Neutrophil (primary cell): ENCODE data around the gene RTN4RL1.

ENCODE experiments used
- H3K27ac ChIP-seq: fragments of 200-600 bp; sonication (generic); 2 replicates; pipeline ENCODE4 v1.5.1; 2016; ENCODE audit warnings: mild to moderate bottlenecking, moderate library complexity
- H3K27me3 ChIP-seq: fragments of 200-600 bp; sonication (generic); 2 replicates; pipeline ENCODE4 v1.6.0; 2016; ENCODE audit warnings: mild to moderate bottlenecking
- H3K36me3 ChIP-seq: fragments of 200-600 bp; sonication (generic); 2 replicates; pipeline ENCODE4 v1.5.1; 2017
- H3K4me1 ChIP-seq, 2 experiments: fragments of 200-600 bp in 1 of 2; sonication (generic) in 1 of 2; 1 replicate in 1 of 2; 2 replicates in 1 of 2; pipeline versions ENCODE4 v1.5.1 to v1.6.1; 2013 to 2016; ENCODE audit warnings: low read depth in 1 of 2, low read length in 1 of 2, mild to moderate bottlenecking in 1 of 2, moderate library complexity in 1 of 2; ENCODE audit not compliant: control insufficient read depth in 1 of 2, insufficient read depth in 1 of 2
- H3K4me3 ChIP-seq, 2 experiments: fragments of 200-600 bp in 1 of 2; sonication (generic) in 1 of 2; 1 replicate in 1 of 2; 2 replicates in 1 of 2; pipeline ENCODE4 v1.5.1; 2013 to 2016; ENCODE audit warnings: low read depth in 1 of 2, low read length in 1 of 2, mild to moderate bottlenecking in 1 of 2, moderate library complexity in 1 of 2
- H3K9me3 ChIP-seq: fragments of 200-600 bp; sonication (generic); 2 replicates; pipeline ENCODE4 v1.5.1; 2016
- TF ChIP-seq, protein P1 (sequence below): fragments of 200-600 bp; sonication (generic); IDR thresholded peaks from 2 replicates; pipeline ENCODE4 v1.5.1; 2016; ENCODE audit warnings: antibody characterized with exemption

RTN4RL1 gene

GRCh38 chr17:2054512-2055291 lies 29.6 kb upstream of the RTN4RL1 start, which contains the start of gene HIC1:
Gene HIC1 (plus strand): TSS chr17:2055103. CDS start chr17:2056691, 1,588 bp downstream.
- Histone ChIP-seq H3K9me3 (no peaks in the 10 kb centered on the region), H3K4me3 (peak within 1 kb of the TSS; percentile 47 to 63), H3K27ac (peak within 1 kb of the TSS; percentile 29), H3K36me3 (no peaks in the 10 kb centered on the region), H3K4me1 (peaks cover 52 to 80% of the 10 kb centered on the region in 2 experiments), H3K27me3 (peaks cover 84% of the 10 kb centered on the region)
- TF ChIP-seq, protein P1, sequence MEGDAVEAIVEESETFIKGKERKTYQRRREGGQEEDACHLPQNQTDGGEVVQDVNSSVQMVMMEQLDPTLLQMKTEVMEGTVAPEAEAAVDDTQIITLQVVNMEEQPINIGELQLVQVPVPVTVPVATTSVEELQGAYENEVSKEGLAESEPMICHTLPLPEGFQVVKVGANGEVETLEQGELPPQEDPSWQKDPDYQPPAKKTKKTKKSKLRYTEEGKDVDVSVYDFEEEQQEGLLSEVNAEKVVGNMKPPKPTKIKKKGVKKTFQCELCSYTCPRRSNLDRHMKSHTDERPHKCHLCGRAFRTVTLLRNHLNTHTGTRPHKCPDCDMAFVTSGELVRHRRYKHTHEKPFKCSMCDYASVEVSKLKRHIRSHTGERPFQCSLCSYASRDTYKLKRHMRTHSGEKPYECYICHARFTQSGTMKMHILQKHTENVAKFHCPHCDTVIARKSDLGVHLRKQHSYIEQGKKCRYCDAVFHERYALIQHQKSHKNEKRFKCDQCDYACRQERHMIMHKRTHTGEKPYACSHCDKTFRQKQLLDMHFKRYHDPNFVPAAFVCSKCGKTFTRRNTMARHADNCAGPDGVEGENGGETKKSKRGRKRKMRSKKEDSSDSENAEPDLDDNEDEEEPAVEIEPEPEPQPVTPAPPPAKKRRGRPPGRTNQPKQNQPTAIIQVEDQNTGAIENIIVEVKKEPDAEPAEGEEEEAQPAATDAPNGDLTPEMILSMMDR: peak; percentile 95

DNA sequence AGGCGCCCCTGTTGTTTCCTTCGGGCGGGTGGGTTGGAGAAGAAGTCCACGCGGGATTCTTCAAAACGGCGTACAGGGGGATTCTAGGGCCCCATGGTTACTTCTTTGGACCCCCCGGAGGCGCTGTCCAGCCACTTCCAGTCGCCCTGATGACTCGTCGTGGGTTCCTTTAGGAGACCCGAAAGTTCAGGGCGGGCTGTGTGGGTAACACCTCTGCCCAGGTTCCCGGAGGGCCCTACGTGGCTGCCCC lies 29.1 kb upstream of the RTN4RL1 start:
- Histone ChIP-seq H3K27ac (no peak overlapping the region), H3K36me3 (no peaks in the 10 kb centered on the region), H3K9me3 (no peaks in the 10 kb centered on the region), H3K4me3 (peak overlapping the region in 1 of 2 experiments; percentile 38), H3K27me3 (peaks cover 89% of the 10 kb centered on the region), H3K4me1 (peaks cover 52 to 80% of the 10 kb centered on the region in 2 experiments)
- TF ChIP-seq, protein P1: no peak

DNA sequence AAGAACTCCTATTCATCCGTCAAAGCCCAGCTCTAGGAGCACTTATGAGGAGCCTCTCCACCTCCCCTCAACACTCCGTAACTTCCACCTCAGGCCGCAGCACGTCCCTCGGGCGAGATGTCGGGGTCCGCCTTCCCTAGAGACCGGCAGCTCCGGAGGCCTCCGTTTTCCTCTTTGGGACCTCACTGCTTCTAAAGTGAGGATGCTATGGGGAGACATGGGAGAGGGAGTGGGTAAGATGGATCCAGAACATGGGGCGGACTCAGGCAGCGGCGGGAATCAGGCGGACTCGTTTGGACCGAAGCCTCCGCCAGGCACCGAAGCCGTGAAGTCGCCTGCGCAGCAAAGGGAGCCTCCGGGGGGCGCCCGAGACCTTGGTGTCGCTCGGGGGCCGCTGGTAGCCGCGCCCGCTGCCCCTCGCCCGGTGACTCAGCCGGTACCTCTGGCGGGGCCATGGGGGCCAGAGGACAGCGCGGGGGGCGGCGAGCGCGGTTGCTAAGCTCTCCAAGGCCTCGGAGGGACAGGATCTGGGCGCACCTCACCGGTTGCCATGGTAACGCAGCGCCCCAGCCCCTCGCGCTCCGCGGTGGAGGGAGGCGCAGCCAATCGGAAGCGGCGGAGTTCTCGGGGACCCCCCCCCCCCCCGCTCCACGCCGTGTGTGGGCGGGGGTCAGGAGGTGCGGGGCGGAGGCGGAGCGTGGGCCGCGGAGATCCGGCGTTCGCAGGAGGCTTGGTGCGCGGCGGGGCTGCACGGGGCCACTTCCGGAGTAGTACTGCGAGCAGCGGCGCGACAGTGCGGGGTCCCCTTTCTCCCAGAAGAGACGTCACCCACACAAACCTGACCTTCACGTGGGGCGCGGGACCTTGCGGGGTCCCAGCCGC lies 28.5 kb upstream of the RTN4RL1 start:
- TF ChIP-seq, protein P1: no peak
- H3K27me3 ChIP-seq: peaks cover 94% of the 10 kb centered on the region
- peak overlapping the region in 1 of 2 experiments; percentile 38 for H3K4me3 ChIP-seq
- no peaks in the 10 kb centered on the region for H3K36me3 ChIP-seq
- H3K9me3 ChIP-seq: no peaks in the 10 kb centered on the region
- H3K27ac ChIP-seq: no peak overlapping the region
- peaks cover 54 to 80% of the 10 kb centered on the region in 2 experiments for H3K4me1 ChIP-seq

GRCh38 chr17:2051933-2052559 lies 26.9 kb upstream of the RTN4RL1 start:
- peaks cover 93% of the 10 kb centered on the region for H3K27me3 ChIP-seq
- TF ChIP-seq, protein P1: no peak
- H3K9me3 ChIP-seq: no peaks in the 10 kb centered on the region
- H3K4me1 ChIP-seq: peaks cover 40 to 65% of the 10 kb centered on the region in 2 experiments
- H3K27ac ChIP-seq: peak overlapping the region; percentile 8
- H3K4me3 ChIP-seq: no peak overlapping the region
- H3K36me3 ChIP-seq: no peaks in the 10 kb centered on the region

DNA sequence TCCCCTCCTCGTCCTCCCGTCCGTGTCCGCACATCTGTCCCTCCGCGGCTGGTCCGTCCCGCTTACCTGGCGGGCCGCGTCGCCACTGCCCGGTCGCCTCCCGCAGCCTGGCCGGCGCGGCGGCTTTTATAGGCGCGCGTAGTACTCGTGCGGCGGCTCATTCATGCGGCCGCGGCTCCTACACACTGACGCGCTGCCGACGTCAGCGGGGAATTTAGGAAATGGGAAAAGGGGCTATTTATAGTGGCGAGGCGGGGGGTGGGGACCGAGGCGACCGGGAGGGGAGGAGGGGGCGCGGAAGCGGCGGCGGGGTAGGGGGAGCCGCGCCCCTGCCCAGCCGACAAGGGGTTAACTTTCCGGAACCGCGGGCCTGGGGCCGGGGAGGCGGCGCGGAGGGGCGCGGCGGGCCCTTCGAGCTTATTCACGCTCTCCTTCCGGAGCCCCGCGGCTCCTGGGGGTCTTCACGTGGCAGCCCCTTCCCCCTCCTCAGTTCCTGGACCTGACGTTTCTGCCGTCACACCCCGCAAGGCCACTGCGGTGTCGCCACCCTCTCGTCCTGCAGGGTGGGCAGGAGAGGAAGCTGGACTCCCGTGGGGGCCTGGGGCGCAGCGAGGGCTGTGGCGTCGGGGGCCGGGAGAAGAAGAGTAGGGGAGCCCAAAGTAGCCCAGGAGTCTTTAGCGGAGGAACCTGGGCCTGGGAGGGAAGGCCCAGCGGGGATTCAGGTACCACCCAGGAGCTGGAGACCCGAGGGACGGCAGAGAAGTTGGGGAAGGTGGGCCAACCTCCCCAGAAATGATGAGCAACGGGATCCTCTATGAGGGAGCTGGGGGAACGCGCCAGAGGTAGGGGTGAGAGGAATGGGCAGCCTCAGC lies 26.2 kb upstream of the RTN4RL1 start:
- Histone ChIP-seq H3K36me3 (no peaks in the 10 kb centered on the region), H3K27me3 (peaks cover 93% of the 10 kb centered on the region), H3K4me1 (peaks cover 33 to 57% of the 10 kb centered on the region in 2 experiments), H3K9me3 (no peaks in the 10 kb centered on the region), H3K4me3 (peak overlapping the region in 1 of 2 experiments; percentile 72), H3K27ac (peak overlapping the region; percentile 66)
- TF ChIP-seq, protein P1: no peak
